ENCODE measurements around the gene USH1G. TPM values are rescaled to one million over a fixed set of nuclear protein-coding genes. Genes with fewer than 3 reads are reported as not detected.

Gene USH1G
- total and polyA plus RNA-seq, 2 of the 13 experiments (the other 11 are each of a cell fraction or from before 2014, with no cell fraction given), result 0.04 TPM; not detected in 1

- POLR2A ChIA-PET, result interaction anchor here (1.0 to 5.2 kb wide), 3 partner anchors 48 to 61 kb away, joined by 3 to 94 read pairs (median 3); partner anchors contain the start of gene MRPL58
- CTCF ChIA-PET (ENCODE audit: low intra/inter-chr PET ratio, low total read pairs), result no interaction called here
- Histone ChIP-seq H3K9ac (ENCODE audit: insufficient read depth, low read depth, low read length) (no peak overlapping the region), H3K36me3 (replicated peaks in 1 of 2; ENCODE audit: control insufficient read depth in 1 of 2, insufficient read depth in 2 of 2, low read length in 2 of 2) (no peaks in the 10 kb centered on the region), H4K20me1 (ENCODE audit: insufficient read depth, low read length) (no peaks in the 10 kb centered on the region), H3K27ac (ENCODE audit: extremely low read length, insufficient read depth, low read length) (no peak overlapping the region), H2AFZ (ENCODE audit: low read length) (no peak overlapping the region), H3K27me3 (ENCODE audit: control insufficient read depth in 1 of 2, insufficient read depth in 2 of 2, low read length in 2 of 2) (no peaks in the 10 kb centered on the region; a peak in 2 of 5 replicates), H3K4me2 (ENCODE audit: low read depth, low read length) (no peak overlapping the region), H3K4me3 (replicated peaks in 1 of 3; ENCODE audit: insufficient read depth in 1 of 3, low read depth in 2 of 3, low read length in 3 of 3) (no peak overlapping the region; a peak in 1 of 6 replicates), H3K4me1 (ENCODE audit: insufficient read depth, low read length) (peaks cover 11% of the 10 kb centered on the region), H3K9me3 (ENCODE audit: low read length) (no peaks in the 10 kb centered on the region), H3K79me2 (ENCODE audit: insufficient read depth, low read length) (no peaks in the 10 kb centered on the region)
- FAIRE-seq, result no peak
- intact Hi-C loops (cut with micrococcal nuclease; ENCODE audit: unreplicated experiment) (loop anchor here (5.0 kb wide), 1 partner anchor 171 kb away; no protein-coding TSS in a partner anchor), in situ Hi-C loops (cut with HindIII; ENCODE audit: extremely low pct_ligation_motif_present, low pct_unique_long_range_greater_than_20kb) (loop anchor here (5.0 to 10.0 kb wide), 2 partner anchors 44 to 451 kb away; no protein-coding TSS in a partner anchor)
- DNase-seq (ENCODE audit: low spot score), result no peak
- WGBS (ENCODE audit: low lambda C conversion rate), result 30% methylated on average over 6 of the region's 12 CpGs
- ATAC-seq, result peak; percentile 57
- BruUV-seq (replicated peaks), result no TSS peak
- TF ChIP-seq HDAC1 (CRISPR knock-in tag; IDR thresholded peaks at IDR 0.05) (no peak), NR2F2 (IDR thresholded peaks at IDR 0.05; ENCODE audit: borderline replicate concordance, low read depth) (no peak), NFKB2 (CRISPR knock-in tag; IDR thresholded peaks at IDR 0.05; ENCODE audit: borderline replicate concordance) (no peak), RFX5 (IDR thresholded peaks at IDR 0.05; ENCODE audit: low read depth, low read length) (no peak), MTERF4 (CRISPR knock-in tag; IDR thresholded peaks at IDR 0.05) (no peak), HCFC1 (IDR thresholded peaks at IDR 0.05; ENCODE audit: low read depth, low read length) (no peak), KLF12 (CRISPR knock-in tag; IDR thresholded peaks at IDR 0.05; ENCODE audit: borderline replicate concordance) (no peak), XRCC5 (optimal IDR thresholded peaks at IDR 0.05; ENCODE audit: low read length) (peak; percentile 54), SCMH1 (CRISPR knock-in tag; IDR thresholded peaks at IDR 0.05; ENCODE audit: borderline replicate concordance) (no peak), ZNF337 (CRISPR knock-in tag; IDR thresholded peaks at IDR 0.05; ENCODE audit: borderline replicate concordance, low read depth) (no peak), HNRNPL (IDR thresholded peaks at IDR 0.05; ENCODE audit: low read depth, low read length) (peak; percentile 64; the same call in 1 of the 2 replicates), ARNTL (CRISPR knock-in tag; IDR thresholded peaks at IDR 0.05) (no peak), FIP1L1 (IDR thresholded peaks at IDR 0.05; ENCODE audit: borderline replicate concordance, insufficient read depth, low read depth, low read length) (no peak), KLF16 (CRISPR knock-in tag; IDR thresholded peaks at IDR 0.05) (no peak), EED (CRISPR knock-in tag; IDR thresholded peaks at IDR 0.05) (no peak), RARG (CRISPR knock-in tag; IDR thresholded peaks at IDR 0.05; ENCODE audit: low read depth) (no peak), CTCF (CRISPR knock-in tag; IDR thresholded peaks at IDR 0.05) (peak; percentile 46), ZNF75D (CRISPR knock-in tag; IDR thresholded peaks at IDR 0.05; ENCODE audit: borderline replicate concordance) (no peak), DRAP1 (CRISPR knock-in tag; IDR thresholded peaks at IDR 0.05) (no peak)
These were observed 40.6 kb upstream of the USH1G start for GRCh38 chr17:74963656-74964055.

Data from HepG2 (cell line).